Measurements from ENCODE around the gene SCFD2.

The SCFD2 gene

GRCh38 chr4:53136954-53137353 lies 228.9 kb downstream of the SCFD2 start:
- H3K27ac ChIP-seq (replicated peaks): no peak overlapping the region
- no peak for DNase-seq (ENCODE audit: low read depth in 1 of 2, low spot score in 1 of 2)
- H3K27me3 ChIP-seq (ENCODE audit: insufficient read depth, poor library complexity, severe bottlenecking): no peaks in the 10 kb centered on the region
- TF ChIP-seq GABPA (IDR thresholded peaks at IDR 0.05; ENCODE audit: low read depth): no peak
- TF ChIP-seq CTCF (IDR thresholded peaks at IDR 0.05; ENCODE audit: insufficient read depth, low read length): no peak
- TF ChIP-seq REST (IDR thresholded peaks at IDR 0.05; ENCODE audit: insufficient replicate concordance, low read depth): no peak
- no peak for TF ChIP-seq POLR2AphosphoS5 (IDR thresholded peaks at IDR 0.05; ENCODE audit: low read depth)
- no peak for TF ChIP-seq SPI1 (IDR thresholded peaks at IDR 0.05; ENCODE audit: borderline replicate concordance, low read depth)
- H3K4me3 ChIP-seq (replicated peaks; ENCODE audit: insufficient read depth, low read length): no peak overlapping the region

GRCh38 chr4:53132132-53132891 lies 233.5 kb downstream of the SCFD2 start:
- Histone ChIP-seq H3K4me3 (replicated peaks; ENCODE audit: insufficient read depth, low read length) (no peak overlapping the region), H3K27ac (replicated peaks) (no peak overlapping the region), H3K27me3 (ENCODE audit: insufficient read depth, poor library complexity, severe bottlenecking) (no peaks in the 10 kb centered on the region)
- no peak for TF ChIP-seq CTCF (IDR thresholded peaks at IDR 0.05; ENCODE audit: insufficient read depth, low read length)
- no peak for TF ChIP-seq SPI1 (IDR thresholded peaks at IDR 0.05; ENCODE audit: borderline replicate concordance, low read depth)
- TF ChIP-seq GABPA (IDR thresholded peaks at IDR 0.05; ENCODE audit: low read depth): no peak
- no peak for TF ChIP-seq POLR2AphosphoS5 (IDR thresholded peaks at IDR 0.05; ENCODE audit: low read depth)
- no peak for TF ChIP-seq REST (IDR thresholded peaks at IDR 0.05; ENCODE audit: insufficient replicate concordance, low read depth)
- DNase-seq (ENCODE audit: low read depth in 1 of 2, low spot score in 1 of 2): no peak

GRCh38 chr4:53131562-53131925 lies 234.3 kb downstream of the SCFD2 start:
- no peak for DNase-seq (ENCODE audit: low read depth in 1 of 2, low spot score in 1 of 2)

More at GRCh38 chr4:53131562-53131925, 234.3 kb downstream of the SCFD2 start:
- no peaks in the 10 kb centered on the region for H3K27me3 ChIP-seq (ENCODE audit: insufficient read depth, poor library complexity, severe bottlenecking)
- no peak overlapping the region for H3K4me3 ChIP-seq (replicated peaks; ENCODE audit: insufficient read depth, low read length)
- no peak for TF ChIP-seq CTCF (IDR thresholded peaks at IDR 0.05; ENCODE audit: insufficient read depth, low read length)
- no peak for TF ChIP-seq GABPA (IDR thresholded peaks at IDR 0.05; ENCODE audit: low read depth)
- no peak for TF ChIP-seq SPI1 (IDR thresholded peaks at IDR 0.05; ENCODE audit: borderline replicate concordance, low read depth)
- no peak for TF ChIP-seq POLR2AphosphoS5 (IDR thresholded peaks at IDR 0.05; ENCODE audit: low read depth)
- no peak for TF ChIP-seq REST (IDR thresholded peaks at IDR 0.05; ENCODE audit: insufficient replicate concordance, low read depth)
- H3K27ac ChIP-seq (replicated peaks): no peak overlapping the region

Measured in HL-60 (cell line).